ENCODE results near the gene CISH.

CISH gene

DNA sequence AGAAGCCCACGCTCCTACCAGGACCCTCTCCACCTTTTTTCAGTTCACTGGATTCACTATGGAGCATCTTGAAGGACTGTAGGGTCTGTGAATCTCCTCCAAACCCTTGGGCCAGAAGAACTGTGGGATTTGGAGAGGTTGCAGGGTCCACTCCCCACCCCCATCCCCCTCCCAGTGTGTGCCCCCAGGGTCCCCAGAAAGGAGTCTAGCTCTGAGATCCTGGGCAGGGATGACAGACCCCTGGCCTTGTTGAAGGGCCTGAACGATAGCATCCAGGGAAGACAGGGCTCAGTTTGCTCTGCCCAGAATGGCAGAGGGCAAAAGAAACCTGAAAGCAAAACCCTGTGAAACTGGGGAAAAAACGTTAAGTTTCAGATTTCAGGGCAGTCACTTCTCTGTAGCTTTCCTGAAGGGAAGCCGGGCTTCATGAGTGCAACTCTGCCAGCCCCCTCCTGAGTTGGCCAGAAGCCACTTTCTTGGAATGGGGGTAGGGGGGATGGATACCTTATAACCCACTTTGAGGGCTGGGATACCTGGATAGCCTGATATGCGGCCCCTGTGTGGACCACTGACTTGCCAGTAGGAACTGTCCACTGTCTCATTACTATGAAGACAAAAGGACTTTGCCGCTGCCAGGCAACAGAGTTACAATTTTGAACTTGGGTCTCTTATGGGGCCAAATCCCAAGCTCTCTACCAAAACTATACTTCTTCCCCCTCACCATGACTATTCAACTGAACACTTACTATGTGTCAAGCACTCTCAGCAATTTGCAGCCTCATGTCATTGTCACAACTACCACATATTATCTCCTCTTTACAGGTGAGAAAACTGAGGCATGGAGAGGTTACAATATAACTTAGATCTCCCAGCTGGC, 1.6 kb upstream of the CISH start:
- no peak for DNase-seq (ENCODE audit: low spot score)

GRCh38 chr3:50612234-50612882, 784 bp upstream of the CISH start:
- DNase-seq (ENCODE audit: low spot score), result no peak

GRCh38 chr3:50610992-50611463, 546 bp downstream of the CISH start:
- DNase-seq (ENCODE audit: low spot score), result no peak

DNA sequence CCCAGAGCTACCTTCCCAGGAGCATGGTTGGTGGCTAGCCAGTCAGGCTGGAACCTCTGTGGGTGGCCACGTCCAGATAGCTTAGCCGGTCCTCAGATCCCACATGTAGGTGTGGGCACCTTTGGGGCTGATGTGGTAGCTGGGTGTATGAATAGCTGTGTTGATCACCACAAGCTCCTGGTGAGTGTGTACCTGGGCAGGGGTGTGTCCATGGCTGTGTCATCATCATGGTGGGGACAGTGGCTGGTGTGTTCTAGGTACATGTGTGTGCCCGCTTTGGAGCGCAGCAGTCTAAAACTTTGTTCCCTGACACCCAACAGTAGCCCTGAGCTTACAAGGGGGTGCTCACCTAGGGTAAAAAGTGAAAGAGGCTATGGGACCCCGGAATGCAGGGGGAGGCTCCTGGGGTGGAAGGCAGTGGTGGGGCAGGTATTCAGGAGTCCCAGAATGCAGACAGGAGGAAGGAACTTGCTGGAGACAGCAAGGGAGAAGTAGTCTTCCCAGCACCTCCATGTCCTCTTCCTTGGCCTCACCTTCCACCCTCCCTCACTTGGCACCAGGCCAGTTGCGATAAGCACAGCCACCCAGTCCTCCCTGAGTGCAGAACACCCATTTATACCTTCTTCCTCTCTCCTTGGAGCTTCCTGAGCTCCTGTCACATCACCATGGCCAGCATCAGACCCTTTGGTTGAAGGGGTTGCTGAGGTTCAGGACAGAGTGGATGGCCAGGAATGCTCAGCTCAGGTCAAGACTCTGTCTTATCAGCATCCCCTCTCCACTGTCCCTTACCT, 1.2 kb downstream of the CISH start:
- DNase-seq (ENCODE audit: low spot score), result no peak

DNA sequence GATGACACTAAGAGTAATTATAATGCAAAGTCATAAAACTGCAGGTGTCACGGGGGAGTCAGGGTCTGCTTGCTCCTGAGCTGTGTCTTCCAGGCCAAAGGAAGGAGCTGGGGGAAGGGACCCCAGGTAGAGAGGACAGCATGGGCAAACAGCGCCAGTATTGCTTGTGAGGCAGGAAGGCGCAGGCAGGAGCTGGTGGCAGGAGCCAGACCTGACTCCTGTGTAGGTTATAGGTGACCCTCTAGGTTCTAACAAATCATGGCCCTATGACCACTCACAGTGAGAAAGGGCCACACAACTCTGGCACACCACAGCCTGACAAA, 1.9 kb downstream of the CISH start:
- DNase-seq (ENCODE audit: low spot score), result no peak

DNA sequence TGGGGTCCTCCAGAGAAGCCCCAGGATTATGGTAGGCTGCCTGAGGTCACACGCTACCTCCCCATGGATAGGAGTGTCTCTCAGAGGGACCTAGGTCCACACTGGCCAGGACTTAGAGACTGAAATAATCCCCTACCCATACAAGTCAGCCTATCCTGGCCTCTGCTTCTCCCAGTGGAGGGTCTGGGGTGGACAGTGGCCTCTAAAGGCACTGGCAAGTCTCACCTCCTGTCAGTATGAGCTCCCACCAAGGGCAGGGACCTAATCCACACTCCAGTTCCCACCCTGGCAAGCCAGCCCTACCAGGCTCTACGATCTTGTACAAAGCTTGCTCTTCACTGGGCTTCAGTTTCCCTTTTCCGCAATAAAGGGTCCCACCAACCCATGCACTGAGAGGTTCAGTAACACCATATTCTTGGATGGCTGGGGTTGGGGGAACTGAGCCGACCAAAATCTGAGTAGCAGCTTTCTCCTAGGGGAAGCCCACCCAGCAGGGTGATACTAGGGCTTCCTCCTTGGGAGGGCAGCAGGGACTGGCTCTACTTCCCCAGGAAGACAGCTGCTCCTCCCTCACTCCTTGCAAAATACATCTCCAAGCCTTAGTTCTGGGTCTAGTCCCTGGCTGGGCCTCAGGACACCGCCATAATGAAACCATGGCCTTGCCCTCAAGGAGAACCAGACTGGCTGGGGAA, 2.4 kb downstream of the CISH start:
- DNase-seq (ENCODE audit: low spot score), result no peak

GRCh38 chr3:50608278-50608677, 3.3 kb downstream of the CISH start:
- no peak for DNase-seq (ENCODE audit: low spot score)

DNA sequence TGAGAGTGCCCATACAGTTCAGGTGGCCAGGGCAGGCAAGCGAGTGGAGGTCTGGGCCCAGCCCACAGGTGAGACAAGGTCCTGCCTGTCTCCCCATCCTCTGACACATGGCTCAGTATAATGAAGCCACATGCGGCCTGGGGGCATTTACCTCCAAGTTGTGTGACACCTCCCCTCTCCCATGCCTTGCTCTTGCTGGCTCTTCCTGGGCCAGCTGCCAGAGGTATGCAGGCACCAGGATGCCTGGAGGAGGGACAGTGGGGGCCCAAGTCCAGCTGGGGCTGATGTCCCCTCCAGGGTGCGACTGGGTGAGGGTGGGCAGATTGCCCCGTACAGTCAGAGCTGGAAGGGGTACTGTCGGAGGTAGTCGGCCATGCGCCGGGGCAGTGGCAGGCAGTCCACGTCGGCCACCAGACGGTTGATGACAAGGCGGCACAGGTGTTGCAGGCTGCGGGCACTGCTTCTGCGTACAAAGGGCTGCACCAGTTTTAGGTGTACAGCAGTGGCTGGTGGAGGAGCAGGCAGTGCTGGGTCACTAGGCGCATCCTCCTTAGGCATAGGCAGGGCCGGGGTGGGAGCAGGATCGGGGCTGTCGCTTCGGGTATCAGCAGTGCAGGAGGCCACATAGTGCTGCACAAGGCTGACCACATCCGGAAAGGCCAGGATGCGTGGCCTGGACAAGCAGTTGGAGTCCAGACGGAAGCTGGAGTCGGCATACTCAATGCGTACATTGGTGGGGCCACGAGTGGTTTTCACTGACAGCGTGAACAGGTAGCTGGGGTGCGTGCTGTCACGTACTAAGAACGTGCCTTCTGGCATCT, 4.1 kb downstream of the CISH start:
- no peak for DNase-seq (ENCODE audit: low spot score)

DNA sequence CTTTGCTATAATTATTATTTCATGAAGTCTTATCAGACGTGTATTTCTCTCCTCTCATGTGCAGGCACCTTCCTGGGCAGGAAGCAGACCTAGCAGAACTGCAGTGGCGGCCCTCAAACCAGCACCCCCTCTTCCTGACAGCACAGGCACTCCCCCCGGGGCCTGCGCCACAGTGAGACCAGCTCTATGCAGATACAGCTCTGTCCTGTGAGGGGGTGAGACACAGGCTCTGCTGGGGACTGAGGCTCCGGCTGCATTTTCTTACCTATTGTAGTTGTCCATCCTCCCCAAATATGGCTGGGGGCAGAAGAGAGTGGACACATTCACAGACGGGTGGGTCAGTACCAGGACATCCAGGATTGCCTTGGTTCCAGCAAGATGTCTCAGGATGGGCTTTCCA, 5.0 kb downstream of the CISH start:
- no peak for DNase-seq (ENCODE audit: low spot score)

DNA sequence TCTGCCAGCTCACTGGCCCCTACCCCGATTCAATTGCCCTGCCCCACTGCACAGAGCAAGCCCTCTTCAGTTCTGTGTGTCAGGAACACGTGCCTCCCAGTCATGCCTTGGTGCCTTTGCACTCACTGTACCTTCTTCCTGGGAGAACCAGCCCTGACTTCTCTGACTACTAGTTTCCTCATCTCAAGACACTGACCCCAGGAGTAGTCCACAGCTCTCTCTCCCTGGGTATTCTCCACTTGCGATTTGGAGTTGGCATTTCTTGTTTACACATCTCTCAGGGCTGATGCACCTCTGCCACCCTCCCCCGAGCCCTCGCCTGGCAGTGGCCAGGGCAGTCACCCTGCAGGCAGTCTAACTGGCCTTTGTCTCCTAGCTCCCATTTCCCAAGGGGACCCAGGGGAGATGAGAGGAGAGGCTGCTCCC, 5.7 kb downstream of the CISH start:
- DNase-seq (ENCODE audit: low spot score), result no peak

DNA sequence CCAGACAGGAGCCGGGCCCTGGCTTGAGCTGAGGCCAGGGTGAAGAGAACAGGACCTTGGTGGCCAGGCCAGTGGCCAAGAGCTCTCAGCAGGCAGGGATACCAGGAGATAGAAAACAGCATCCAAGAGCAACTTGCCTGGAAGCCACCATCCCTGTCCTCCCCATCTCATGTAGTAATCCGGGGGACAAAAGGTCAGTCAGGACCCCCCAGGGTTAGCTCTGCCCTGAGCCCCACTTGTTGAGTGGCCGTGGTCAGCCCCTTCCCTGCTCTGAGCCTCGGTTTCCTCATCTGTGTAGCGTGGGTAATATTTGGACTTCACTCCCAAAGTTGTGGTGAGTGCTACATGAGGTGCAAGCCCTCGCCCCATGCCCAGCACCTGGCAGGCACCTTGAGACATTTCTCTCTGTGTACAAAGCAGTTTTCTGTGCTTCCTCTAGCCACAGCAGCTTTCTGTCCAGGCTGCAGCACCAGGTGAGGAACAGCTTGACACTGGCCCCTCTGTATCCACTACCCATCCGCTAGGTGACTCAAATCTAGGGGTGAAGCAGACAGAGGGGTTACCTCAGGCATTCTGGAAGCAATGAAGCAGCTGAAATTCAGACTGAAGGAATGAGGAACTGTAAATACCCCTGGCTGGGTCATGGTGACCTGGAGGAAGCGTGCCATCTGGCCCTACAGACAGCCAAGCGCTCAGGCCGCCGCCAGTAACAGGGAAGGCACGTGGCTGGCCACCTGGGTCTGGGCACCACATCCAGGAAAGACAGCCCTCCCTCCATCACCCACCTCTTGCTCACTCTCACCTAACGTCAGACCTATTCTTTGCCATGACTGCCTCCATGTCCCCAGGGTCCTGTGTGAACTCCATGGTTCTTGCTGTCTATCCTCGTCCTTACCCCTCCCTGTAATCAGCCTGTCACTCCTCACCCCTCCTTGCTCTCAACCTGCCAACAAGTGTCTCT, 6.7 kb downstream of the CISH start:
- no peak for DNase-seq (ENCODE audit: low spot score)

GRCh38 chr3:50604110-50604621, 7.4 kb downstream of the CISH start:
- no peak for DNase-seq (ENCODE audit: low spot score)

DNA sequence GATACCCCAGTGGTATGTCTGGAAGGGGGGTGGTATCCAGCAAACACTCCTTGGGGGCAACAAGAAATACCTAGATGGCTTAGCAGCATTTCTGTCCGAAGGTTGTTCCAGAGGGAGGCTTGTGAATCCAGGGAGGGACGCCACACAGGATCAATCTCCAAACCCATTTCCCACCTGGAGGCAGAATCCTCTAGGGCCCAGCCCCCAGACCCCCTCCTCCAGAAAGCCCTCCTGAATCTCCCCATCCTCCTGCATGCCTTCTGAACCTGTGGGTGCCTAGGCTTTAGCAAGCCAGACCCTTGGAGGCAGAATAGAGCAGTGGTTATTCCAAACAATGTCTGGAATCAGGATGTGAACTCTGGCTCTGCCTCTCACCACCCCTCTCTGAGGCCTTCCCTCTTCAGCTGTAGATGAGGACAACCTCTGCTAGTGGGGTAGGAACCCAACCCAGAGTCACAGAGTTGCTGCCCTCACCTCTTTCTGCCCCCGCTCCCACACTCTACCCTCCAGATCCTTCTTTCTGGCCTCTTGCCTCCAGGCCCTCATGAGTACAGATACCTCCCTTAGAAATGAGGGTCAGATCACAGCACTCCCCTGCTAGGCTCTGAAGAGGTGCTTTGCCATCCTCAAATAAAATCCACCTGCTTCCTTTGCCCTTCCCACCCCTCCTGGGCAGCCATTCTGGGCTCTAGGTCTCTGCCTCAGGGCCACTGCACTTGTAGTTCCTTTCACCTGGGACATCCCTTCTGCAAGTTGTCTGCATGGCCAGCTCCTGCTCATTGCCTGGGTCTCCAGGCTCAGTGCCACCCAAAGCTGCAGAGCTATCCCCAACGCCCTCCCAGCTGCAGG, 8.1 kb downstream of the CISH start:
- no peak for DNase-seq (ENCODE audit: low spot score)

GRCh38 chr3:50602595-50603191, 8.9 kb downstream of the CISH start:
- no peak for DNase-seq (ENCODE audit: low spot score)

DNA sequence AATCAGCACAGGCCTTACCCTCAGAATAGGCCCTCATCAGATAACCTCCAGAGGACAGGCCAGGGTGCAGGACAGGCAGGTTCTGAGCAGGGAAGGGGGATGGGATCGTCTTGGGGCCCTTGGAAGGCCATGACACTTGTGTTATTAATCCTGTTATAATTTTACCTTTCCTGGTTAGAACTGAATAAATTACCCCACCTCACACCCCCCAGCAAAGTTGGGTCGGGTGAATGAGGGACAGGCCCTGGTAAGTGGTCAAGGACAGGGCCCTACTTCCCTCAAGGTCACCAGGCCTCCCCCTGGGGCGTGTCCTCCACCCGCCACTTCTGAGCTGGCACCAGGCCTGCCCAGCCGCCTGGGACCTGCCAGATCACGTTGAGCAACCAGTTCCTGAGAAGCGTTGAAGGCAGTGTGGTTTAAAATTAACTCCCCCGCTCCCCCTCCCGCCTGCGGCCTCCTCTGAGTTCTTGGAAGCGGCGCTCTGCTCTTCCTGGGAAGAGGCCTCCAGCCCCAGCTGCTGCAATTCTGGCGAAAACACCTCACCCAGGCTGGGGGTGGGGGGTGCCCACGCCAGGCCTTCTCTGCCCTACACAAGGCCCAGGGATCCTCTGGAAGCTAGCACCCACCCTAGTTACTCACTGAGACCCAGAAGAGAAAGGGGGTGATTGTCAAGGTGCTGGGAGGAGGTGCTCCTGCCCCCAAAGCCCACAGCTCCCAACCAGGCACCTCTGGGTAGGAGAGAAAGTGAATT, 10.6 kb downstream of the CISH start:
- DNase-seq (ENCODE audit: low spot score), result peak; percentile 88

GRCh38 chr3:50600141-50600753, 11.3 kb downstream of the CISH start:
- DNase-seq (ENCODE audit: low spot score), result no peak

DNA sequence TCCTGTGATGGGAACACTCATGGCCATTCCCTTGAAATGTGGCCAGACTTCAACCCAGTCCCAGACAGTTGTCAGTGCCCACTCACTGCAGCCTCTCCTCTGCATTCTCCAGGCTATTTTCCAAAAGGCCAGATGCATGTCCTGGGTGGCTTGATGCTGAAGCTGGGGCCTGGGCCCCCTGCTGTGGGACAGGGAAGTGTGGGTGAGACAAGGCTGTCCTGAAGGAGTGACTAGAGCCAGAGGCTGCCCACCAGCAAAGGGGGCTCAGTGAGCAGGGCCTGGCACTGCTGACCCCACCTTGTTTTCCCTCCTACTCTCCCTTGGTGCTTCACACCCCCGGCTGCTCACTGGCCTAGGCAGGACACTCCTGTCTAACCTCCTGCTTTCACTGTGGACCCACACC, 11.9 kb downstream of the CISH start:
- no peak for DNase-seq (ENCODE audit: low spot score)
